NCI-H2029 treated with DMSO at 0.1 percent for 48 hours (cell line): ENCODE measurements around the gene TCF4.

Experiments
- DNase-seq: peaks from one replicate; lab custom pipeline; 2025; lab: John Stamatoyannopoulos, UW

TCF4 gene

GRCh38 chr18:55585920-55586561 lies 2.0 kb downstream of the TCF4 start:
- no peak for DNase-seq

GRCh38 chr18:55585065-55585919 lies 2.7 kb downstream of the TCF4 start:
- no peak for DNase-seq

GRCh38 chr18:55584201-55584600 lies 3.8 kb downstream of the TCF4 start:
- DNase-seq: no peak

- no peak for DNase-seq
These were observed 5.7 kb downstream of the TCF4 start for GRCh38 chr18:55582325-55582724.

GRCh38 chr18:55579501-55580270 lies 8.3 kb downstream of the TCF4 start:
- no peak for DNase-seq

GRCh38 chr18:55577812-55578539 lies 10.0 kb downstream of the TCF4 start:
- DNase-seq: no peak

- DNase-seq: no peak
These were observed 12.0 kb downstream of the TCF4 start for GRCh38 chr18:55576001-55576400.

GRCh38 chr18:55575066-55575465 lies 12.9 kb downstream of the TCF4 start:
- no peak for DNase-seq

GRCh38 chr18:55573386-55573785 lies 14.6 kb downstream of the TCF4 start:
- no peak for DNase-seq

GRCh38 chr18:55570966-55571365 lies 17.0 kb downstream of the TCF4 start:
- no peak for DNase-seq

- no peak for DNase-seq
These were observed 21.5 kb downstream of the TCF4 start for GRCh38 chr18:55566456-55566935.

- no peak for DNase-seq
These were observed 28.3 kb downstream of the TCF4 start for GRCh38 chr18:55559739-55560138.

GRCh38 chr18:55557211-55557610 lies 30.8 kb downstream of the TCF4 start:
- DNase-seq: no peak

GRCh38 chr18:55555395-55556027 lies 32.5 kb downstream of the TCF4 start:
- DNase-seq: no peak

GRCh38 chr18:55552526-55553189 lies 35.3 kb downstream of the TCF4 start:
- DNase-seq: no peak

GRCh38 chr18:55551227-55551626 lies 36.8 kb downstream of the TCF4 start:
- DNase-seq: no peak

GRCh38 chr18:55550471-55550870 lies 37.5 kb downstream of the TCF4 start:
- no peak for DNase-seq

- DNase-seq: no peak
These were observed 38.4 kb downstream of the TCF4 start for GRCh38 chr18:55549474-55550104.

GRCh38 chr18:55547705-55548056 lies 40.3 kb downstream of the TCF4 start:
- no peak for DNase-seq
